ENCODE measurements around the gene PHF1. TPM values are rescaled to one million over a fixed set of nuclear protein-coding genes. Genes with fewer than 3 reads are reported as not detected.
A peak's percentile ranks its signal among the peaks of the same experiment; 100 is the strongest.
"Not testable (repeated sequence)": the region's sequence is repeated elsewhere in the genome, so short reads cannot be mapped to it uniquely, and the experiment has no call there.

Gene PHF1
- polyA plus RNA-seq, 3 donors = 60.3 to 65.1 (median 62.1) TPM

GRCh38 chr6:33391278-33391921 lies 19.4 kb upstream of the PHF1 start, which contains the start of gene KIFC1:
Gene KIFC1 (plus strand): TSS chr6:33391823. CDS start chr6:33391986, 163 bp downstream.
- peak; percentile 96 to 98 (median 98) for DNase-seq (ENCODE audit: low read depth in 3 of 3, low spot score in 2 of 3)

GRCh38 chr6:33391922-33392594 lies 18.8 kb upstream of the PHF1 start:
- DNase-seq (ENCODE audit: low read depth in 3 of 3, low spot score in 2 of 3) = no peak

- no peak for DNase-seq (ENCODE audit: low read depth in 3 of 3, low spot score in 2 of 3)
These were observed 18.2 kb upstream of the PHF1 start for GRCh38 chr6:33392595-33392948.

GRCh38 chr6:33392979-33393378 lies 17.8 kb upstream of the PHF1 start:
- no peak for DNase-seq (ENCODE audit: low read depth in 3 of 3, low spot score in 2 of 3)

GRCh38 chr6:33397541-33397940 lies 13.3 kb upstream of the PHF1 start:
- DNase-seq (ENCODE audit: low read depth in 3 of 3, low spot score in 2 of 3) = no peak

GRCh38 chr6:33398601-33399000 lies 12.2 kb upstream of the PHF1 start:
- not testable (repeated sequence) for DNase-seq (ENCODE audit: low read depth in 3 of 3, low spot score in 2 of 3)

- not testable (repeated sequence) for DNase-seq (ENCODE audit: low read depth in 3 of 3, low spot score in 2 of 3)
These were observed 10.9 kb upstream of the PHF1 start for GRCh38 chr6:33399881-33400280.

GRCh38 chr6:33404884-33405283 lies 5.9 kb upstream of the PHF1 start:
- DNase-seq (ENCODE audit: low read depth in 3 of 3, low spot score in 2 of 3) = no peak

GRCh38 chr6:33405386-33405940 lies 5.4 kb upstream of the PHF1 start:
- no peak for DNase-seq (ENCODE audit: low read depth in 3 of 3, low spot score in 2 of 3)

- DNase-seq (ENCODE audit: low read depth in 3 of 3, low spot score in 2 of 3) = no peak
These were observed 4.7 kb upstream of the PHF1 start for GRCh38 chr6:33406126-33406525.

- DNase-seq (ENCODE audit: low read depth in 3 of 3, low spot score in 2 of 3) = no peak
These were observed 3.6 kb upstream of the PHF1 start for GRCh38 chr6:33407132-33407718.

- DNase-seq (ENCODE audit: low read depth in 3 of 3, low spot score in 2 of 3) = peak; percentile 89 to 93 (median 91)
These were observed 634 bp upstream of the PHF1 start for GRCh38 chr6:33410050-33410710.

GRCh38 chr6:33411632-33412005 lies 805 bp downstream of the PHF1 start:
- no peak for DNase-seq (ENCODE audit: low read depth in 3 of 3, low spot score in 2 of 3)

GRCh38 chr6:33412140-33413009 lies 1.6 kb downstream of the PHF1 start:
- no peak for DNase-seq (ENCODE audit: low read depth in 3 of 3, low spot score in 2 of 3)

GRCh38 chr6:33413241-33414120 lies 2.7 kb downstream of the PHF1 start:
- no peak for DNase-seq (ENCODE audit: low read depth in 3 of 3, low spot score in 2 of 3)

GRCh38 chr6:33414592-33415271 lies 3.9 kb downstream of the PHF1 start:
- DNase-seq (ENCODE audit: low read depth in 3 of 3, low spot score in 2 of 3) = no peak

- DNase-seq (ENCODE audit: low read depth in 3 of 3, low spot score in 2 of 3) = no peak
These were observed 5.0 kb downstream of the PHF1 start for GRCh38 chr6:33415831-33416230.

- DNase-seq (ENCODE audit: low read depth in 3 of 3, low spot score in 2 of 3) = no peak
These were observed 5.7 kb downstream of the PHF1 start for GRCh38 chr6:33416386-33417127.
